OCI-LY1 (cell line): ENCODE measurements around the gene ATP8A2.

Experiments used
- CTCF ChIP-seq: fragments of 200-600 bp; sonication (generic), shearing (Covaris generic); IDR thresholded peaks from 2 replicates; pipeline ENCODE4 v1.5.1; 2017; ENCODE audit warnings: mild to moderate bottlenecking, antibody characterized with exemption, low read length, moderate library complexity, mixed read lengths
- EZH2 ChIP-seq: fragments of 200-600 bp; sonication (generic), shearing (Covaris generic); IDR thresholded peaks from 2 replicates; pipeline ENCODE4 v1.8.0; 2017; ENCODE audit warnings: borderline replicate concordance, mixed run types, mild to moderate bottlenecking, antibody characterized with exemption, low read length, moderate library complexity, mixed read lengths

GRCh38 chr13:25806264-25806974 is 434.6 kb downstream of the ATP8A2 start:
- TF ChIP-seq EZH2 (no peak), CTCF (no peak)
